ENCODE results near the gene IL20RA. TPM values are rescaled to one million over a fixed set of nuclear protein-coding genes. Genes with fewer than 3 reads are reported as not detected.

IL20RA gene, protein sequence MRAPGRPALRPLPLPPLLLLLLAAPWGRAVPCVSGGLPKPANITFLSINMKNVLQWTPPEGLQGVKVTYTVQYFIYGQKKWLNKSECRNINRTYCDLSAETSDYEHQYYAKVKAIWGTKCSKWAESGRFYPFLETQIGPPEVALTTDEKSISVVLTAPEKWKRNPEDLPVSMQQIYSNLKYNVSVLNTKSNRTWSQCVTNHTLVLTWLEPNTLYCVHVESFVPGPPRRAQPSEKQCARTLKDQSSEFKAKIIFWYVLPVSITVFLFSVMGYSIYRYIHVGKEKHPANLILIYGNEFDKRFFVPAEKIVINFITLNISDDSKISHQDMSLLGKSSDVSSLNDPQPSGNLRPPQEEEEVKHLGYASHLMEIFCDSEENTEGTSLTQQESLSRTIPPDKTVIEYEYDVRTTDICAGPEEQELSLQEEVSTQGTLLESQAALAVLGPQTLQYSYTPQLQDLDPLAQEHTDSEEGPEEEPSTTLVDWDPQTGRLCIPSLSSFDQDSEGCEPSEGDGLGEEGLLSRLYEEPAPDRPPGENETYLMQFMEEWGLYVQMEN
- not detected in 2 replicates for total RNA-seq
- long read RNA-seq, partial matches to known transcripts: 0 of 1 reads
- long read RNA-seq, other reads (novel, unspliced or antisense): 0 of 1 reads

DNA sequence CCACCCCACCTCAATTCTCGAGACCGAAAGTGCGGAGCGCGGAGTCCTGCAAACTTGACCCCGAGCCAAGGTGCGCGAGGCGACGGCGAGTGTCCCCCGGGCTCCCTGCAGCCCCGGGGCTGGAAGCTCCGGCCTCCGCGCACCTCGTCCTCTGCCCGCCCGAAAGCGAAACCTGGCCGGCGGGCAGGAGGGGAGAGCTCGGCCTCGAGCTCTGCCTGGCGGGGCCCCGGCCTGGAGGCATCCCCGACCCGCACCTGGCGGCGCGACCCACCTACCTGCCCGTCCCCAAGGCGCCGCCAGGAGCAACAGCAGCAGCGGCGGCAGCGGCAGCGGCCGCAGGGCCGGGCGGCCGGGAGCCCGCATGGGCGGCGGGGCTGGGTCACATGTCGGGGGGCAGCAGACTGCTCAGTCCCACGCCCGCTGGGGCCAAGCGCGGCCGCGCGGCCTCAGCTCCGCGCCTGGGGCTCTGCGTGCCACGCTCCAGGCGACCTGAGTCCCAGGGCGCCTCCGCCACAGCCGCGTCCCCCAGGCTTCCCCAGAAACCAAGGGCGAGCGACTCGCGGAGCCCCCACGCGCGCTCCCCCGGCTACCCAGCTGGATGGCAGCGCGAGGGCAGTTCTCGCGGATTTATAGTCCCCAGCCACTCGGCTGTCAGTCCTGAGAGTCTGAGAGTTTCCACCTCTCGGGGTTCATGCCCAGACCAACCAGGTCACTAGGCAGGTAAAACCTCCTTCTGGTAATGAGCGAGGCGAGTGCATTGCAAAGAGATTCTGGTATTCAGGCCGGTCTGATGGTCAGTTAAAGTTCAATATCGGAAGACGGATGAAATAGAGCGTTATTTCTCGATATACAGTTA lies at the start of gene IL20RA:
IL20RA (minus strand) TSS at position 600 of the 856 bp plus-strand sequence; CDS start at position 363, 237 bp downstream.
- Mint-ChIP-seq H3K9me3 (ENCODE audit: unreplicated experiment) (peaks cover 8% of the 10 kb centered on the region), H3K27ac (ENCODE audit: unreplicated experiment) (no peak within 1 kb of the TSS), H3K4me3 (ENCODE audit: unreplicated experiment) (peak within 1 kb of the TSS; percentile 74), H3K4me1 (ENCODE audit: unreplicated experiment) (peaks cover 3% of the 10 kb centered on the region), H3K36me3 (ENCODE audit: unreplicated experiment) (no peaks in the 10 kb centered on the region), H3K27me3 (ENCODE audit: unreplicated experiment) (peaks cover 83% of the 10 kb centered on the region)
- TF ChIP-seq, protein P1, sequence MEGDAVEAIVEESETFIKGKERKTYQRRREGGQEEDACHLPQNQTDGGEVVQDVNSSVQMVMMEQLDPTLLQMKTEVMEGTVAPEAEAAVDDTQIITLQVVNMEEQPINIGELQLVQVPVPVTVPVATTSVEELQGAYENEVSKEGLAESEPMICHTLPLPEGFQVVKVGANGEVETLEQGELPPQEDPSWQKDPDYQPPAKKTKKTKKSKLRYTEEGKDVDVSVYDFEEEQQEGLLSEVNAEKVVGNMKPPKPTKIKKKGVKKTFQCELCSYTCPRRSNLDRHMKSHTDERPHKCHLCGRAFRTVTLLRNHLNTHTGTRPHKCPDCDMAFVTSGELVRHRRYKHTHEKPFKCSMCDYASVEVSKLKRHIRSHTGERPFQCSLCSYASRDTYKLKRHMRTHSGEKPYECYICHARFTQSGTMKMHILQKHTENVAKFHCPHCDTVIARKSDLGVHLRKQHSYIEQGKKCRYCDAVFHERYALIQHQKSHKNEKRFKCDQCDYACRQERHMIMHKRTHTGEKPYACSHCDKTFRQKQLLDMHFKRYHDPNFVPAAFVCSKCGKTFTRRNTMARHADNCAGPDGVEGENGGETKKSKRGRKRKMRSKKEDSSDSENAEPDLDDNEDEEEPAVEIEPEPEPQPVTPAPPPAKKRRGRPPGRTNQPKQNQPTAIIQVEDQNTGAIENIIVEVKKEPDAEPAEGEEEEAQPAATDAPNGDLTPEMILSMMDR (IDR thresholded peaks at IDR 0.05): no peak
- DNase-seq (ENCODE audit: extremely low spot score, unreplicated experiment): no peak

DNA sequence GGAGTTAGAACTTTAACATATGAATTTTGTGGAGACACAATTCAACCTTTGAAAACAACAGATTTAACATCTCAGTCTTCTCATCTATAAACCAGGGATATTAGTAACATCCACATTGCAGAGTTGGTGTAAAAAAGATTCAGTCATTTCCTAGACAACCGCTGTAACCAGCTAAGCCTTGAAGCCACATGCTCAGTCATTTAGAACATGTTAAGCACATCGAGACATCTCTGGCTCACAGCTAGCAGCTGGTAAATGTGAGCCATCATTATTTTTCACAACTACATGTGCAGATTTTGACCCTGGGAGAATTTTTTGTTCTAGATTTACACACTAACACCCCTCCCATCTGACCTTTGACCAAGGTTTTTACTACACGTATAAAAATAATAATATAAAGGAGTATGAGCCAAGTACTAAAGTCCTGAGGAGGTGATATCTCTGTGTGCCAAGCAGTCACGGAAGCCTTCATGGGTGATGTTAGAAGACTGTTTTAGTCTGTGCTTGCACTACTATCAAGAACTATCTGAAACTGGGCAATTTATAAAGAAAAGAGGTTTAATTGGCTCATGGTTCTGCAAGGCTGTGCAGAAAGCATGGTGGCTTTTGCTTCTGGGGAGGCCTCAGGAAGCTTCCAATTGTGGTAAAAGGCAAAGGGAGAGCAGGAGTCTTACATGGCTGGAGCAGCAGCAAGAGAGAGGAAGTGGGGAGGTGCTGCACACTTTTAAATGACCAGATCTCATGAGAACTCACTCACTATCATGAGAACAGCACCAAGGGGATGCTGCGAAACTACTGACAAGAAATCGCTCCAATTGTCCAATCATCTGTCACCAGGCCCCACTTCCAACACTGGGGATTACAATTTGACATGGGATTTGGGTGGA lies 48.7 kb upstream of the IL20RA start:
- Mint-ChIP-seq H3K36me3 (ENCODE audit: unreplicated experiment) (no peaks in the 10 kb centered on the region), H3K9me3 (ENCODE audit: unreplicated experiment) (no peaks in the 10 kb centered on the region)

DNA sequence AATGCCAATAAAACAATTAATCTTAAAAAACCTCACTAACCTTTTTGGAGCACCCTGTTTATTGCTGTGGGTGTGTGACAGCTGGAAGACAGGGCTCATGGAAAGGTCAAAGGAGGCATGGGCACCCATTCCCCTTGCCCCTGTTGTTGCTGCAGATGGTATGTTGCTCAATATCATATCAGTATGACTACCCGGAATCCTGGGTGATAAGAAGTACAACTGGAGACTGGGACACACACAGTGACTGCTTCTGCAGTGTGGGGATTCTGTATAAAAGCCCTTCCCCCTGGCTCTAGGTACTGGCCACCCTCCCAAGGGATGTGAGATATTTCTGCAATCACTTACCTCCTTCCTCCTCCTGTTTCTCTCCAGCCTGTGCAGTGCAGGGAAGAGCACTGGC lies 47.3 kb upstream of the IL20RA start:
- TF ChIP-seq, protein P1 (IDR thresholded peaks at IDR 0.05): no peak
- peaks cover 32% of the 10 kb centered on the region for H3K27me3 Mint-ChIP-seq (ENCODE audit: unreplicated experiment)
- no peak overlapping the region for H3K4me3 Mint-ChIP-seq (ENCODE audit: unreplicated experiment)
- H3K4me1 Mint-ChIP-seq (ENCODE audit: unreplicated experiment): no peaks in the 10 kb centered on the region
- DNase-seq (ENCODE audit: extremely low spot score, unreplicated experiment): no peak
- H3K27ac Mint-ChIP-seq (ENCODE audit: unreplicated experiment): no peak overlapping the region
- H3K9me3 Mint-ChIP-seq (ENCODE audit: unreplicated experiment): no peaks in the 10 kb centered on the region
- H3K36me3 Mint-ChIP-seq (ENCODE audit: unreplicated experiment): no peaks in the 10 kb centered on the region

More for the DNA sequence above, 48.7 kb upstream of the IL20RA start:
- H3K4me1 Mint-ChIP-seq (ENCODE audit: unreplicated experiment): no peaks in the 10 kb centered on the region
- no peak overlapping the region for H3K4me3 Mint-ChIP-seq (ENCODE audit: unreplicated experiment)
- TF ChIP-seq, protein P1 (IDR thresholded peaks at IDR 0.05): no peak
- no peak overlapping the region for H3K27ac Mint-ChIP-seq (ENCODE audit: unreplicated experiment)
- peaks cover 35% of the 10 kb centered on the region for H3K27me3 Mint-ChIP-seq (ENCODE audit: unreplicated experiment)
- no peak for DNase-seq (ENCODE audit: extremely low spot score, unreplicated experiment)

DNA sequence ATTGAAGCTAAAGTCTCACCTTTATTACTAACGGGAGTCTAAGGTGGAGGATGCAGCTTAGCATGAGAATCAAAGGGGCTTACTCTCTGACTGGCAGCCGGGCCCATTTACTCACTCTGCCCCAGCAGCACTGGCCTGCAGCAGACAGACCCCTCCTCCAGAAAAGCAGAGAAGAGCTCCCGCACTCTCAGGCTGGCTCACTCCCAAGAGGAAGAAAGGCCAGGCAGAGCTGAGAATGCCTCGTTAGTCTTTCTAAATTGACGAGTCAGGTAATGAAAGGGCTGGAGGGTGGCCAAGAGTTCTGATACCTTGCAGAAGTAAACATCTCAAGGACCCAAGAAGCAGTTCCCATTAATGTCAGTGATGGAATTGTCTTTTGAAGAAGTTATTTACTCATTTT lies 44.5 kb upstream of the IL20RA start:
- Mint-ChIP-seq H3K27me3 (ENCODE audit: unreplicated experiment) (peaks cover 40% of the 10 kb centered on the region), H3K4me1 (ENCODE audit: unreplicated experiment) (peaks cover 2% of the 10 kb centered on the region)

More for the DNA sequence above, 44.5 kb upstream of the IL20RA start:
- TF ChIP-seq, protein P1 (IDR thresholded peaks at IDR 0.05): no peak
- no peak for DNase-seq (ENCODE audit: extremely low spot score, unreplicated experiment)
- Mint-ChIP-seq H3K9me3 (ENCODE audit: unreplicated experiment) (no peaks in the 10 kb centered on the region), H3K27ac (ENCODE audit: unreplicated experiment) (no peak overlapping the region), H3K36me3 (ENCODE audit: unreplicated experiment) (no peaks in the 10 kb centered on the region), H3K4me3 (ENCODE audit: unreplicated experiment) (no peak overlapping the region)

Measured in osteocyte (in vitro differentiated cells).